Hepatocyte (in vitro differentiated cells): ENCODE data around the gene ADAMTS13. TPM values are rescaled to one million over a fixed set of nuclear protein-coding genes. Genes with fewer than 3 reads are reported as not detected.
"Not testable (repeated sequence)": the region's sequence is repeated elsewhere in the genome, so short reads cannot be mapped to it uniquely, and the experiment has no call there.

Experiments used
- DNase-seq: peaks from one replicate; pipeline ENCODE4 v3.0.0-alpha.2; 2016; ENCODE audit warnings: low spot score
- H2AFZ ChIP-seq: fragments of 200-600 bp; sonication (generic); 2 replicates; pipeline ENCODE4 v1.6.0; 2016; ENCODE audit warnings: antibody characterized with exemption, mild to moderate bottlenecking
- H3K27ac ChIP-seq: fragments of 200-600 bp; sonication (generic); 2 replicates; pipeline ENCODE4 v1.5.1; 2016; ENCODE audit warnings: mild to moderate bottlenecking
- H3K27me3 ChIP-seq: fragments of 200-600 bp; sonication (generic); 2 replicates; pipeline ENCODE4 v1.6.1; 2016
- H3K36me3 ChIP-seq: fragments of 200-600 bp; sonication (generic); replicated peaks from 2 replicates; pipeline ENCODE4 v1.5.1; 2016; ENCODE audit warnings: low read depth; ENCODE audit not compliant: insufficient read depth
- H3K4me1 ChIP-seq: fragments of 200-600 bp; sonication (generic); 2 replicates; pipeline ENCODE4 v1.5.1; 2016; ENCODE audit warnings: mild to moderate bottlenecking, moderate library complexity; ENCODE audit not compliant: insufficient read depth
- H3K4me2 ChIP-seq: fragments of 200-600 bp; sonication (generic); 2 replicates; pipeline ENCODE4 v1.6.0; 2016
- H3K4me3 ChIP-seq: fragments of 200-600 bp; sonication (generic); 2 replicates; pipeline ENCODE4 v1.5.1; 2016; ENCODE audit warnings: mild to moderate bottlenecking
- H3K79me2 ChIP-seq: fragments of 200-600 bp; sonication (generic); 2 replicates; pipeline ENCODE4 v1.6.0; 2017; ENCODE audit warnings: mild to moderate bottlenecking
- H3K9me2 ChIP-seq: fragments of 200-600 bp; sonication (generic); replicated peaks from 2 replicates; pipeline ENCODE4 v1.6.0; 2017; ENCODE audit warnings: mild to moderate bottlenecking; ENCODE audit not compliant: insufficient read depth
- H3K9me3 ChIP-seq: fragments of 200-600 bp; sonication (generic); 2 replicates; pipeline ENCODE4 v1.5.1; 2016; ENCODE audit warnings: low read depth, mild to moderate bottlenecking
- H4K20me1 ChIP-seq: fragments of 200-600 bp; sonication (generic); 2 replicates; pipeline ENCODE4 v1.6.0; 2016; ENCODE audit warnings: mild to moderate bottlenecking; ENCODE audit not compliant: insufficient read depth, poor library complexity, severe bottlenecking
- EZH2 ChIP-seq: fragments of 200-600 bp; sonication (generic); IDR thresholded peaks from 2 replicates; pipeline ENCODE4 v1.6.1; 2016; ENCODE audit warnings: antibody characterized with exemption, mild to moderate bottlenecking, borderline replicate concordance
- EZH2phosphoT487 ChIP-seq: fragments of 200-600 bp; sonication (generic); IDR thresholded peaks from one replicate; pipeline ENCODE4 v1.6.1; 2018; ENCODE audit warnings: antibody characterized with exemption, mild to moderate bottlenecking, low read depth, moderate library complexity; ENCODE audit not compliant: unreplicated experiment, severe bottlenecking
- WGBS: methylation state at CpG from one replicate; pipeline ENCODE4 v1.1.6; 2016; ENCODE audit warnings: low lambda C conversion rate; ENCODE audit errors: missing lambda C conversion rate; 5-methylcytosine and 5-hydroxymethylcytosine counted together
- polyA plus RNA-seq: library from polyadenylated mRNA; unstranded; fragments of >200 nt; fragmentation: Nextera tagmentation; extraction: Ambion mirVana; gene quantifications from 2 replicates; pipeline ENCODE4 v1.2.1, GENCODE V29; 2016
- total RNA-seq: library from RNA; depleted of rRNA; stranded (reverse); fragments of >200 nt; gene quantifications from 2 replicates; pipeline ENCODE4 v1.2.3, GENCODE V29; 2014
- TF ChIP-seq, protein P1 (sequence below): fragments of 200-600 bp; sonication (generic); IDR thresholded peaks from 2 replicates; pipeline ENCODE4 v1.5.1; 2016; ENCODE audit warnings: antibody characterized with exemption, mild to moderate bottlenecking; ENCODE audit not compliant: poor library complexity

Gene ADAMTS13
- total and polyA plus RNA-seq, 2 experiments from 2014 or later = 6.5 to 6.8 TPM

DNA sequence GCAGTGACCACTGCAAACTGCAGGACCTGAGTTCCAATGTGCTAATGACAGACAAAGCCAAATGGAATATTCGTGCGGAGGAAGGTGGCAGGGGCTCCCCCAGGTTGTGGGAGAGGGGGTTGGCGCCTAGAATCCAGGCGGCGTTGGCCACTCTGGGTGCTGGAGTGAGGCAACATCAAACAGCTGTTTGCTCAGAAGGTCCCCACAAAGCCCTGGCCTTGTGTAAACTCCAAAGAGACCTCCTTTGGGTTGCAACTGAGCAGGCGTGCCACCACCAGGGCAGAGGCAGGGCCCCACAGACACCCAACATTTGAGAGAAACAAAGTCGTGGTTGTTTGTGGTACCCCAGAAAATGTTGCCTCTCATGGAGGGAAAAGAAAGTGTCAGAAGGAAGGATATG, 31.5 kb upstream of the ADAMTS13 start:
- Histone ChIP-seq H3K4me2 (no peak overlapping the region), H3K9me3 (no peaks in the 10 kb centered on the region), H3K4me3 (no peak overlapping the region), H4K20me1 (no peaks in the 10 kb centered on the region), H2AFZ (no peak overlapping the region), H3K9me2 (no peaks in the 10 kb centered on the region), H3K27ac (no peak overlapping the region), H3K79me2 (no peaks in the 10 kb centered on the region), H3K36me3 (no peaks in the 10 kb centered on the region), H3K4me1 (peaks cover 5% of the 10 kb centered on the region), H3K27me3 (no peaks in the 10 kb centered on the region)
- no peak for TF ChIP-seq EZH2
- TF ChIP-seq, protein P1, sequence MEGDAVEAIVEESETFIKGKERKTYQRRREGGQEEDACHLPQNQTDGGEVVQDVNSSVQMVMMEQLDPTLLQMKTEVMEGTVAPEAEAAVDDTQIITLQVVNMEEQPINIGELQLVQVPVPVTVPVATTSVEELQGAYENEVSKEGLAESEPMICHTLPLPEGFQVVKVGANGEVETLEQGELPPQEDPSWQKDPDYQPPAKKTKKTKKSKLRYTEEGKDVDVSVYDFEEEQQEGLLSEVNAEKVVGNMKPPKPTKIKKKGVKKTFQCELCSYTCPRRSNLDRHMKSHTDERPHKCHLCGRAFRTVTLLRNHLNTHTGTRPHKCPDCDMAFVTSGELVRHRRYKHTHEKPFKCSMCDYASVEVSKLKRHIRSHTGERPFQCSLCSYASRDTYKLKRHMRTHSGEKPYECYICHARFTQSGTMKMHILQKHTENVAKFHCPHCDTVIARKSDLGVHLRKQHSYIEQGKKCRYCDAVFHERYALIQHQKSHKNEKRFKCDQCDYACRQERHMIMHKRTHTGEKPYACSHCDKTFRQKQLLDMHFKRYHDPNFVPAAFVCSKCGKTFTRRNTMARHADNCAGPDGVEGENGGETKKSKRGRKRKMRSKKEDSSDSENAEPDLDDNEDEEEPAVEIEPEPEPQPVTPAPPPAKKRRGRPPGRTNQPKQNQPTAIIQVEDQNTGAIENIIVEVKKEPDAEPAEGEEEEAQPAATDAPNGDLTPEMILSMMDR = no peak
- no peak for TF ChIP-seq EZH2phosphoT487
- WGBS = 88% methylated on average over 7 of the region's 7 CpGs
- DNase-seq = no peak

DNA sequence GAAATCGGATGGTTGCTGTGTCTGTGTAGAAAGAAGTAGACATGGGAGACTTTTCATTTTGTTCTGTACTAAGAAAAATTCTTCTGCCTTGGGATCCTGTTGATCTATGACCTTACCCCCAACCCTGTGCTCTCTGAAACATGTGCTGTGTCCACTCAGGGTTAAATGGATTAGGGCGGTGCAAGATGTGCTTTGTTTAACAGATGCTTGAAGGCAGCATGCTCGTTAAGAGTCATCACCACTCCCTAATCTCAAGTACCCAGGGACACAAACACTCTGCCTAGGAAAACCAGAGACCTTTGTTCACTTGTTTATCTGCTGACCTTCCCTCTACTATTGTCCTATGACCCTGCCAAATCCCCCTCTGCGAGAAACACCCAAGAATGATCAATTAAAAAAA, 30.7 kb upstream of the ADAMTS13 start:
- H3K27ac ChIP-seq = peak overlapping the region; percentile 69
- H2AFZ ChIP-seq, DNase-seq, H3K27me3 ChIP-seq, H3K4me3 ChIP-seq, H3K4me2 ChIP-seq, H3K79me2 ChIP-seq, H3K9me3 ChIP-seq, H3K9me2 ChIP-seq, H3K36me3 ChIP-seq, H3K4me1 ChIP-seq, H4K20me1 ChIP-seq: not testable (repeated sequence)
- 54% methylated on average over 3 of the region's 4 CpGs for WGBS

- not testable (repeated sequence) for H4K20me1 ChIP-seq, H2AFZ ChIP-seq, H3K9me2 ChIP-seq, H3K9me3 ChIP-seq, H3K79me2 ChIP-seq, H3K4me1 ChIP-seq, DNase-seq, H3K27me3 ChIP-seq, H3K36me3 ChIP-seq, H3K27ac ChIP-seq, H3K4me3 ChIP-seq
- 96% methylated on average over 3 of the region's 3 CpGs for WGBS
- peak overlapping the region; percentile 51 for H3K4me2 ChIP-seq
Measured at GRCh38 chr9:133392308-133392707, 29.9 kb upstream of the ADAMTS13 start.

GRCh38 chr9:133393399-133393798, 28.8 kb upstream of the ADAMTS13 start:
- TF ChIP-seq EZH2 (no peak), EZH2phosphoT487 (no peak)
- TF ChIP-seq, protein P1 = no peak
- Histone ChIP-seq H4K20me1 (no peaks in the 10 kb centered on the region), H3K36me3 (no peaks in the 10 kb centered on the region), H3K9me2 (no peaks in the 10 kb centered on the region), H2AFZ (no peak overlapping the region), H3K9me3 (no peaks in the 10 kb centered on the region), H3K4me2 (no peak overlapping the region), H3K27ac (no peak overlapping the region), H3K79me2 (no peaks in the 10 kb centered on the region), H3K4me3 (no peak overlapping the region), H3K27me3 (no peaks in the 10 kb centered on the region), H3K4me1 (peaks cover 5% of the 10 kb centered on the region)
- DNase-seq = no peak
- WGBS = 83% methylated on average over 2 of the region's 3 CpGs
